HepG2 (cell line): Measurements from ENCODE around the gene EVA1A. TPM values are rescaled to one million over a fixed set of nuclear protein-coding genes. Genes with fewer than 3 reads are reported as not detected.

Experiments
- ARNTL ChIP-seq: sonication (generic); formaldehyde crosslinking; IDR thresholded peaks from 2 replicates; pipeline ENCODE4 v1.4.0; 2020; ENCODE audit warnings: mild to moderate bottlenecking, missing genetic modification reagents
- BATF2 ChIP-seq: sonication (generic); formaldehyde crosslinking; IDR thresholded peaks from 2 replicates; pipeline ENCODE4 v1.8.0; 2022; ENCODE audit warnings: mild to moderate bottlenecking, missing genetic modification reagents, moderate library complexity
- HMG20A ChIP-seq: IDR thresholded peaks from 2 replicates; pipeline ENCODE4 v1.6.1; 2016; ENCODE audit warnings: borderline replicate concordance
- KDM3A ChIP-seq: IDR thresholded peaks from 2 replicates; pipeline ENCODE4 v1.6.1; 2018; ENCODE audit warnings: low read depth, missing compliant biosample characterization
- MLX ChIP-seq: IDR thresholded peaks from 2 replicates; pipeline ENCODE4 v1.6.1; 2016
- MNT ChIP-seq: fragments of 450-650 bp; IDR thresholded peaks from 2 replicates; pipeline ENCODE4 v1.6.1; 2016
- RFXAP ChIP-seq: sonication (generic); formaldehyde crosslinking; IDR thresholded peaks from 2 replicates; pipeline ENCODE4 v1.4.0; 2020; ENCODE audit warnings: missing genetic modification reagents, borderline replicate concordance
- SCMH1 ChIP-seq: sonication (generic); formaldehyde crosslinking; IDR thresholded peaks from 2 replicates; pipeline ENCODE4 v1.9.0; 2021; ENCODE audit warnings: missing genetic modification reagents, mild to moderate bottlenecking, borderline replicate concordance
- SNAPC4 ChIP-seq: sonication (generic); formaldehyde crosslinking; IDR thresholded peaks from 2 replicates; pipeline ENCODE4 v1.4.0; 2020; ENCODE audit warnings: mild to moderate bottlenecking, missing genetic modification reagents
- TFDP1 ChIP-seq: IDR thresholded peaks from 2 replicates; pipeline ENCODE4 v1.6.1; 2016; ENCODE audit warnings: missing compliant biosample characterization, missing genetic modification reagents, borderline replicate concordance
- ZBTB20 ChIP-seq: sonication (generic); formaldehyde crosslinking; IDR thresholded peaks from 2 replicates; pipeline ENCODE4 v1.8.1; 2023; ENCODE audit warnings: missing genetic modification reagents, low read depth, mild to moderate bottlenecking, borderline replicate concordance
- ZBTB37 ChIP-seq: sonication (generic); formaldehyde crosslinking; IDR thresholded peaks from 2 replicates; pipeline ENCODE4 v1.4.0; 2020; ENCODE audit warnings: mild to moderate bottlenecking, missing genetic modification reagents
- ZFP36L1 ChIP-seq: sonication (generic); formaldehyde crosslinking; IDR thresholded peaks from 2 replicates; pipeline ENCODE4 v1.8.0; 2022; ENCODE audit warnings: mild to moderate bottlenecking, missing genetic modification reagents, moderate library complexity
- ZFP82 ChIP-seq: sonication (generic); formaldehyde crosslinking; IDR thresholded peaks from 2 replicates; pipeline ENCODE4 v1.5.1; 2020; ENCODE audit warnings: mild to moderate bottlenecking, missing genetic modification reagents, borderline replicate concordance
- ZKSCAN1 ChIP-seq: fragments of 150-350 bp; IDR thresholded peaks from 2 replicates; pipeline ENCODE4 v1.6.1; 2014; ENCODE audit warnings: low read length
- ZMYM2 ChIP-seq: sonication (generic); formaldehyde crosslinking; IDR thresholded peaks from 2 replicates; pipeline ENCODE4 v1.8.0; 2022; ENCODE audit warnings: mild to moderate bottlenecking, missing genetic modification reagents
- ZNF333 ChIP-seq: sonication (generic); formaldehyde crosslinking; IDR thresholded peaks from 2 replicates; pipeline ENCODE4 v1.4.0; 2020; ENCODE audit warnings: mild to moderate bottlenecking, missing genetic modification reagents, borderline replicate concordance
- ZNF335 ChIP-seq: sonication (generic); formaldehyde crosslinking; IDR thresholded peaks from 2 replicates; pipeline ENCODE4 v1.4.0; 2020; ENCODE audit warnings: missing genetic modification reagents
- polyA plus RNA-seq, 8 experiments: library from polyadenylated mRNA; depleted of rRNA in 3 of 8; stranded (reverse) in 7 of 8; unstranded in 1 of 8; fragments of >200 nt; fragmentation: Illumina TruSeq in 4 of 8; extraction: Trizol in 4 of 8; gene quantifications; 2 replicates each; pipeline versions ENCODE4 v1.2.1 to v1.2.3, GENCODE V29; 2011 to 2016; ENCODE audit warnings: low read depth in 4 of 8, missing spikeins in 1 of 8, mixed read lengths in 1 of 8; ENCODE audit not compliant: insufficient read depth in 1 of 8
- total RNA-seq, 5 experiments: library from RNA; depleted of rRNA; stranded (reverse); fragments of >200 nt; fragmentation: Illumina TruSeq; extraction: Trizol; gene quantifications; 2 replicates each; pipeline ENCODE4 v1.2.3, GENCODE V29; 2016; ENCODE audit warnings: low read depth in 1 of 5

EVA1A gene
- total and polyA plus RNA-seq, 2 of the 13 experiments (the other 11 are each of a cell fraction or from before 2014, with no cell fraction given): 57.5 to 57.8 TPM

GRCh38 chr2:75522543-75523312 is 38.0 kb downstream of the EVA1A start (continued):
- TF ChIP-seq ZBTB37 (CRISPR knock-in tag) (peak; percentile 91), MNT (peak; percentile 24; the same call in 1 of the 2 replicates), RFXAP (CRISPR knock-in tag) (peak; percentile 42; the same call in 1 of the 2 replicates), SCMH1 (CRISPR knock-in tag) (no peak), TFDP1 (CRISPR knock-in tag) (peak; percentile 71; the same call in 1 of the 2 replicates), SNAPC4 (CRISPR knock-in tag) (peak; percentile 77; the same call in 1 of the 2 replicates), MLX (CRISPR knock-in tag) (peak; percentile 83), ZNF333 (no peak), ZNF335 (CRISPR knock-in tag) (no peak; the same call in none of the 2 replicates), KDM3A (CRISPR knock-in tag) (peak; percentile 33; the same call in 1 of the 2 replicates), ZFP36L1 (CRISPR knock-in tag) (0 out of 2 replicates have a peak, but pooled peaks have one; percentile 46), ARNTL (CRISPR knock-in tag) (peak; percentile 90; the same call in 1 of the 2 replicates), BATF2 (no peak), ZBTB20 (CRISPR knock-in tag) (peak; percentile 87; the same call in 1 of the 2 replicates), ZKSCAN1 (no peak), HMG20A (CRISPR knock-in tag) (peak; percentile 96), ZFP82 (CRISPR knock-in tag) (no peak), ZMYM2 (no peak)
